Measurements from ENCODE around the gene KPTN.

Gene KPTN

GRCh38 chr19:47479701-47480503 is 4.1 kb downstream of the KPTN start:
- Histone ChIP-seq H3K9me3 (no peaks in the 10 kb centered on the region), H3K4me1 (no peaks in the 10 kb centered on the region), H3K27me3 (ENCODE audit: low read depth) (no peaks in the 10 kb centered on the region), H3K36me3 (replicated peaks) (no peaks in the 10 kb centered on the region), H3K4me3 (no peak overlapping the region)
- peak in 1 of 2 experiments; percentile 37 for DNase-seq (ENCODE audit: low spot score in 2 of 2)
- in situ Hi-C loops (cut with MboI; ENCODE audit: low sequenced_read_pairs): loop anchor here (5.0 kb wide), 1 partner anchor 38 kb away; no protein-coding TSS in a partner anchor

- in situ Hi-C loops (cut with MboI; ENCODE audit: low sequenced_read_pairs): loop anchor here (5.0 kb wide), 1 partner anchor 34 kb away; no protein-coding TSS in a partner anchor
- Histone ChIP-seq H3K36me3 (replicated peaks) (no peaks in the 10 kb centered on the region), H3K4me3 (no peak overlapping the region), H3K4me1 (no peaks in the 10 kb centered on the region), H3K27me3 (ENCODE audit: low read depth) (peaks cover 1% of the 10 kb centered on the region), H3K9me3 (no peaks in the 10 kb centered on the region)
- DNase-seq (ENCODE audit: low spot score in 2 of 2): no peak
These were observed 7.5 kb downstream of the KPTN start for GRCh38 chr19:47476438-47476972.

- no peak overlapping the region for H3K4me3 ChIP-seq
- DNase-seq (ENCODE audit: low spot score in 2 of 2): no peak
- no peaks in the 10 kb centered on the region for H3K4me1 ChIP-seq
- peaks cover 12% of the 10 kb centered on the region for H3K27me3 ChIP-seq (ENCODE audit: low read depth)
- no peaks in the 10 kb centered on the region for H3K9me3 ChIP-seq
- no peaks in the 10 kb centered on the region for H3K36me3 ChIP-seq (replicated peaks)
- in situ Hi-C loops (cut with MboI; ENCODE audit: low sequenced_read_pairs): loop anchor here (5.0 kb wide), 1 partner anchor 33 kb away; no protein-coding TSS in a partner anchor
These were observed 8.6 kb downstream of the KPTN start for GRCh38 chr19:47475465-47475864.

GRCh38 chr19:47473336-47473735 is 10.7 kb downstream of the KPTN start:
- no peaks in the 10 kb centered on the region for H3K36me3 ChIP-seq (replicated peaks)
- no peaks in the 10 kb centered on the region for H3K9me3 ChIP-seq
- no peak overlapping the region for H3K4me3 ChIP-seq
- peaks cover 32% of the 10 kb centered on the region for H3K27me3 ChIP-seq (ENCODE audit: low read depth)
- no peak for DNase-seq (ENCODE audit: low spot score in 2 of 2)
- in situ Hi-C loops (cut with MboI; ENCODE audit: low sequenced_read_pairs): no loop called here
- H3K4me1 ChIP-seq: no peaks in the 10 kb centered on the region

- in situ Hi-C loops (cut with MboI; ENCODE audit: low sequenced_read_pairs): no loop called here
- Histone ChIP-seq H3K27me3 (ENCODE audit: low read depth) (peaks cover 42% of the 10 kb centered on the region), H3K4me1 (no peaks in the 10 kb centered on the region), H3K36me3 (replicated peaks) (no peaks in the 10 kb centered on the region), H3K4me3 (peak within 1 kb of the TSS; percentile 13; the same call in 1 of the 2 replicates), H3K9me3 (no peaks in the 10 kb centered on the region)
- peak; percentile 64 to 91 for DNase-seq (ENCODE audit: low spot score in 2 of 2)
These were observed 12.1 kb downstream of the KPTN start, which contains the start of gene SLC8A2 for GRCh38 chr19:47471733-47472457. Gene SLC8A2 (minus strand): TSS chr19:47471893. CDS start chr19:47466403, 5,490 bp downstream.

GRCh38 chr19:47471381-47471732 is 12.7 kb downstream of the KPTN start:
- H3K4me1 ChIP-seq: no peaks in the 10 kb centered on the region
- peak overlapping the region; percentile 13; the same call in 1 of the 2 replicates for H3K4me3 ChIP-seq
- DNase-seq (ENCODE audit: low spot score in 2 of 2): no peak
- no peaks in the 10 kb centered on the region for H3K9me3 ChIP-seq
- peaks cover 44% of the 10 kb centered on the region for H3K27me3 ChIP-seq (ENCODE audit: low read depth)
- H3K36me3 ChIP-seq (replicated peaks): no peaks in the 10 kb centered on the region
- in situ Hi-C loops (cut with MboI; ENCODE audit: low sequenced_read_pairs): no loop called here

GRCh38 chr19:47470447-47471195 is 13.4 kb downstream of the KPTN start:
- H3K27me3 ChIP-seq (ENCODE audit: low read depth): peaks cover 44% of the 10 kb centered on the region
- H3K4me3 ChIP-seq: no peak overlapping the region
- H3K36me3 ChIP-seq (replicated peaks): no peaks in the 10 kb centered on the region
- no peak for DNase-seq (ENCODE audit: low spot score in 2 of 2)
- H3K9me3 ChIP-seq: no peaks in the 10 kb centered on the region
- H3K4me1 ChIP-seq: no peaks in the 10 kb centered on the region
- in situ Hi-C loops (cut with MboI; ENCODE audit: low sequenced_read_pairs): no loop called here

GRCh38 chr19:47469719-47470118 is 14.3 kb downstream of the KPTN start:
- H3K4me1 ChIP-seq: no peaks in the 10 kb centered on the region
- no peaks in the 10 kb centered on the region for H3K36me3 ChIP-seq (replicated peaks)
- no peaks in the 10 kb centered on the region for H3K9me3 ChIP-seq
- DNase-seq (ENCODE audit: low spot score in 2 of 2): no peak
- in situ Hi-C loops (cut with MboI; ENCODE audit: low sequenced_read_pairs): no loop called here
- H3K27me3 ChIP-seq (ENCODE audit: low read depth): peaks cover 51% of the 10 kb centered on the region
- no peak overlapping the region for H3K4me3 ChIP-seq

- peaks cover 51% of the 10 kb centered on the region for H3K27me3 ChIP-seq (ENCODE audit: low read depth)
- in situ Hi-C loops (cut with MboI; ENCODE audit: low sequenced_read_pairs): no loop called here
- no peaks in the 10 kb centered on the region for H3K9me3 ChIP-seq
- no peaks in the 10 kb centered on the region for H3K36me3 ChIP-seq (replicated peaks)
- no peaks in the 10 kb centered on the region for H3K4me1 ChIP-seq
- no peak for DNase-seq (ENCODE audit: low spot score in 2 of 2)
- no peak overlapping the region for H3K4me3 ChIP-seq
These were observed 14.7 kb downstream of the KPTN start for GRCh38 chr19:47469363-47469700.

- Histone ChIP-seq H3K36me3 (replicated peaks) (no peaks in the 10 kb centered on the region), H3K9me3 (no peaks in the 10 kb centered on the region), H3K27me3 (ENCODE audit: low read depth) (peaks cover 51% of the 10 kb centered on the region), H3K4me3 (no peak overlapping the region), H3K4me1 (no peaks in the 10 kb centered on the region)
- in situ Hi-C loops (cut with MboI; ENCODE audit: low sequenced_read_pairs): no loop called here
- DNase-seq (ENCODE audit: low spot score in 2 of 2): no peak
These were observed 16.1 kb downstream of the KPTN start for GRCh38 chr19:47467914-47468313.

GRCh38 chr19:47465957-47466356 is 18.1 kb downstream of the KPTN start:
- H3K36me3 ChIP-seq (replicated peaks): no peaks in the 10 kb centered on the region
- no peak for DNase-seq (ENCODE audit: low spot score in 2 of 2)
- H3K9me3 ChIP-seq: no peaks in the 10 kb centered on the region
- H3K4me1 ChIP-seq: no peaks in the 10 kb centered on the region
- H3K4me3 ChIP-seq: no peak overlapping the region
- H3K27me3 ChIP-seq (ENCODE audit: low read depth): peaks cover 44% of the 10 kb centered on the region
- in situ Hi-C loops (cut with MboI; ENCODE audit: low sequenced_read_pairs): no loop called here

GRCh38 chr19:47464675-47465419 is 19.2 kb downstream of the KPTN start:
- Histone ChIP-seq H3K9me3 (no peaks in the 10 kb centered on the region), H3K4me1 (no peaks in the 10 kb centered on the region), H3K36me3 (replicated peaks) (no peaks in the 10 kb centered on the region), H3K4me3 (no peak overlapping the region), H3K27me3 (ENCODE audit: low read depth) (peaks cover 33% of the 10 kb centered on the region)
- in situ Hi-C loops (cut with MboI; ENCODE audit: low sequenced_read_pairs): no loop called here
- DNase-seq (ENCODE audit: low spot score in 2 of 2): no peak

- DNase-seq (ENCODE audit: low spot score in 2 of 2): no peak
- in situ Hi-C loops (cut with MboI; ENCODE audit: low sequenced_read_pairs): no loop called here
- peaks cover 26% of the 10 kb centered on the region for H3K27me3 ChIP-seq (ENCODE audit: low read depth)
These were observed 22.1 kb downstream of the KPTN start for GRCh38 chr19:47461876-47462275.

More at GRCh38 chr19:47461876-47462275, 22.1 kb downstream of the KPTN start:
- H3K9me3 ChIP-seq: no peaks in the 10 kb centered on the region
- no peaks in the 10 kb centered on the region for H3K4me1 ChIP-seq
- H3K4me3 ChIP-seq: no peak overlapping the region
- H3K36me3 ChIP-seq (replicated peaks): no peaks in the 10 kb centered on the region

Measured in HAP-1 (cell line).